Measurements from ENCODE around the gene MPC1.
A peak's percentile ranks its signal among the peaks of the same experiment; 100 is the strongest.

MPC1 gene

GRCh38 chr6:166382933-166383801 lies at the start of gene MPC1:
MPC1 (minus strand) TSS chr6:166382940; CDS start chr6:166382876, 64 bp downstream.
- DNase-seq (ENCODE audit: low spot score), result peak; percentile 97

GRCh38 chr6:166430269-166430668 lies 47.5 kb upstream of the MPC1 start:
- no peak for DNase-seq (ENCODE audit: low spot score)

GRCh38 chr6:166424431-166424830 lies 41.7 kb upstream of the MPC1 start:
- DNase-seq (ENCODE audit: low spot score), result no peak

- DNase-seq (ENCODE audit: low spot score), result no peak
Observed at GRCh38 chr6:166423781-166424180, 41.0 kb upstream of the MPC1 start.

- DNase-seq (ENCODE audit: low spot score), result no peak
Observed at GRCh38 chr6:166423051-166423745, 40.5 kb upstream of the MPC1 start.

- DNase-seq (ENCODE audit: low spot score), result no peak
Observed at GRCh38 chr6:166422201-166422940, 39.6 kb upstream of the MPC1 start.

- DNase-seq (ENCODE audit: low spot score), result no peak
Observed at GRCh38 chr6:166420351-166420750, 37.6 kb upstream of the MPC1 start.

GRCh38 chr6:166419717-166420116 lies 37.0 kb upstream of the MPC1 start:
- no peak for DNase-seq (ENCODE audit: low spot score)

- DNase-seq (ENCODE audit: low spot score), result no peak
Observed at GRCh38 chr6:166419286-166419685, 36.5 kb upstream of the MPC1 start.

GRCh38 chr6:166418691-166419143 lies 36.0 kb upstream of the MPC1 start:
- DNase-seq (ENCODE audit: low spot score), result no peak

- DNase-seq (ENCODE audit: low spot score), result no peak
Observed at GRCh38 chr6:166417285-166417691, 34.5 kb upstream of the MPC1 start.

- DNase-seq (ENCODE audit: low spot score), result no peak
Observed at GRCh38 chr6:166415833-166416347, 33.1 kb upstream of the MPC1 start.

- DNase-seq (ENCODE audit: low spot score), result no peak
Observed at GRCh38 chr6:166415306-166415705, 32.6 kb upstream of the MPC1 start.

GRCh38 chr6:166413491-166413951 lies 30.8 kb upstream of the MPC1 start:
- no peak for DNase-seq (ENCODE audit: low spot score)

- DNase-seq (ENCODE audit: low spot score), result no peak
Observed at GRCh38 chr6:166412911-166413384, 30.2 kb upstream of the MPC1 start.

GRCh38 chr6:166412156-166412910 lies 29.6 kb upstream of the MPC1 start:
- DNase-seq (ENCODE audit: low spot score), result no peak

- DNase-seq (ENCODE audit: low spot score), result no peak
Observed at GRCh38 chr6:166411721-166412151, 29.0 kb upstream of the MPC1 start.

- DNase-seq (ENCODE audit: low spot score), result no peak
Observed at GRCh38 chr6:166411271-166411670, 28.5 kb upstream of the MPC1 start.

- DNase-seq (ENCODE audit: low spot score), result peak; percentile 18
Observed at GRCh38 chr6:166410426-166410935, 27.7 kb upstream of the MPC1 start.

- DNase-seq (ENCODE audit: low spot score), result no peak
Observed at GRCh38 chr6:166408936-166409755, 26.4 kb upstream of the MPC1 start.
